Measurements from ENCODE around the gene TSEN2.
A peak's percentile ranks its signal among the peaks of the same experiment; 100 is the strongest.

Gene TSEN2

DNA sequence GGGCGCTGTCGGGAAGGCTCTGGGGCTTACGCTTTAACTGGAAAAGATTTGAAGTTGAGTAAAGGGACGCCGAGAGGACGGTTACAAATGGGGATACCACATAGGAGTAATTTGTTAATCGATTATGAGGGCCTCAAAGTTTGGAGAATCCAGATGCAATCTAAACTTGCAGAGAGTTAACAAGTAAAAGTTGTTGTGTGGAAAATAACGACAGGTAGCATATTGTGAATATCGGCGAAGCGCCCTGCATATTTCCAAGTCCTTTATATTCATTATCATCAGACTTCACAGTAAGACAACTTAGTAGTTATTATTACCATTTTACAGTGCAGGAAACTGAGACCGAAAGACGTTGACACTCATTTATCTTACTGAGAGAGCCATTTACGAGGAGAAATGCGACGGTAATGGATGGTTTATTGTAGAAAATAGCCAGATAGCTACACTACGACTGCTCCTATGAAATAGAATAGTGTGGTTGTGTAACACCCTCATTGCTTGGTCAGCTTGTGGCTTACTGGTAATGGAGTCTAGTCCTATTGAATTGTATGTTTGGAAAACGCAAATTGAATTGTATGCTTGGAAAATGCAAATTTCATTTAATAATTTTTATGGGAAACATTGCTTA lies 73.3 kb downstream of the TSEN2 start:
- TF ChIP-seq CTCF (IDR thresholded peaks at IDR 0.05; ENCODE audit: low read depth, low read length, missing control alignments): no peak
- DNase-seq (ENCODE audit: extremely low read depth, low read depth): no peak
- H3K4me3 ChIP-seq (replicated peaks; ENCODE audit: low read depth, low read length): peak overlapping the region; percentile 72

DNA sequence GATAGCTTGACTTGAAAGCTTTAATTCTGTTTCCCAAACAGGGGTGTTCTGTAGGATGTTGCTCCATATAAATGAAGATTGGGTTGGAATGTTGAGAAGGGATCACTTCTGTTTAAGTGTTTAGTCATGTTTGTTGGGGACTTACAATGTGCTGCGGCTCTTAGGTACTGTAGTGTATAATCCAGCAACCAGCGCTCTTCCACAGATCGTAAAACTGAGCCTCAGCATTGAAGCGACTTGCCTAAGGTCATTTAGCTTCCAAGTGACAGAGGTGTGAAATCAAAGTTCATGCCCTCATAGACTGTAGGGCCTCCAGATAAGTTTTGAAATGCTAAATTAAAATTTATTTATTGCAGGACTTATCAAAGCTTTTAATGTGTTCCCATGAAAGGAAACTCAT lies 74.4 kb downstream of the TSEN2 start:
- TF ChIP-seq CTCF (IDR thresholded peaks at IDR 0.05; ENCODE audit: low read depth, low read length, missing control alignments): no peak
- peak overlapping the region; percentile 72 for H3K4me3 ChIP-seq (replicated peaks; ENCODE audit: low read depth, low read length)

DNA sequence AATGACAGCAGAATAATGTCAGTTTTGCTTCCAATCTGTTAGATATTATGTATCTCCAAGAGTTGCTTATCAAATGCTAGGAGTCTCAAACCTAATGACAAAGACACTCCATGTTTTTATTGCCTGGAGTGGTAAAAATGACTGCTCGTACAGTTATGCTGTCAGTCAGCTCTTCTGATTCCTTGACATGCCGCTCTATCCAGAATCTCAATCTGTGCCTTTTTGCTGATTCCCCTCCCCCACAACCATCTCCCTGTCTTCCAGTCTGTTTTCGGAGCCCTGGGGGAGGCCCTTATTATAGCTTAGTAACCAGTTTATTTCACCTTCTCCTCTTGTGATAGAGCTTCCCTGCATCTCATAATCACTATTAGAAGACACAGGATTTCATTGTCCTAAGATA lies 75.2 kb downstream of the TSEN2 start:
- no peak for DNase-seq (ENCODE audit: extremely low read depth, low read depth)
- TF ChIP-seq CTCF (IDR thresholded peaks at IDR 0.05; ENCODE audit: low read depth, low read length, missing control alignments): no peak
- H3K4me3 ChIP-seq (replicated peaks; ENCODE audit: low read depth, low read length): no peak overlapping the region

More for the DNA sequence above, 74.4 kb downstream of the TSEN2 start:
- no peak for DNase-seq (ENCODE audit: extremely low read depth, low read depth)

DNA sequence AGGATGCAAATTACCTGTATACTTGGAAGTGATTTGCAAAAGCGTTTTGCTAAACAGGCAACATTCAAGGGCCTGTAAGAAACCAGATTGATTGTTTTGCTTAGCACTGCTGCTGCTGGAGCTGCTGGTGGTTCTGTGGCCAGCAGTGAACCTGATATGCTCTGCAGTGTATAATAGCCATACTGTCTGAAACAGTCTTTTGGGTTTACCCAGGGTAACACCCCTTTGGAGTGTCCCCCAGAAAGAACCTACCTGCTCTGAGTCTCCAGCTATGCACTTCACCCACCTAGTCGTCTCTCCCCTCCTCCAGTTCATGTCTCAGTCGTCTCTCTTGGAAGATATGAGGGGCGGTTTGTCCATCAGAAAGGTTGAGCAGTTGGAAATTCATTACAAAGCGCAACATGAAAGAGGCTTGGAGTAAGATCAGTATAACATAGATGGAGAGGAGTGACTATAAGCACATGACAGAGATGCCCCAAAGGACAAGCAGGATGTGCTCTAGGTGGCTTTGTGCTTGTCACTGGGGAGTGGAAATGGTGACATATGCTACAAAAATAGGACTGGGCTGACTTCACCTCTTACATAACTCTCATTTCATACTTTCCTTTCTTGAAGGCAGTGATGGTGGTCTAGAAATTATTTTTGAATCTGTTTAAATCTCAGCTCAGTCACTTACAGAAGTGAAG lies 76.4 kb downstream of the TSEN2 start:
- TF ChIP-seq CTCF (IDR thresholded peaks at IDR 0.05; ENCODE audit: low read depth, low read length, missing control alignments): no peak
- no peak for DNase-seq (ENCODE audit: extremely low read depth, low read depth)
- no peak overlapping the region for H3K4me3 ChIP-seq (replicated peaks; ENCODE audit: low read depth, low read length)

GRCh38 chr3:12561397-12561796 lies 77.1 kb downstream of the TSEN2 start:
- no peak for TF ChIP-seq CTCF (IDR thresholded peaks at IDR 0.05; ENCODE audit: low read depth, low read length, missing control alignments)
- H3K4me3 ChIP-seq (replicated peaks; ENCODE audit: low read depth, low read length): no peak overlapping the region
- DNase-seq (ENCODE audit: extremely low read depth, low read depth): no peak

- no peak overlapping the region for H3K4me3 ChIP-seq (replicated peaks; ENCODE audit: low read depth, low read length)
- DNase-seq (ENCODE audit: extremely low read depth, low read depth): no peak
- no peak for TF ChIP-seq CTCF (IDR thresholded peaks at IDR 0.05; ENCODE audit: low read depth, low read length, missing control alignments)
These were observed 78.2 kb downstream of the TSEN2 start for GRCh38 chr3:12562451-12562850.
